ENCODE results near the gene SPRYD7.

SPRYD7 gene

GRCh38 chr13:49878682-49879081 lies 57.5 kb downstream of the SPRYD7 start:
- H3K4me3 ChIP-seq (ENCODE audit: low read depth, low read length, poor library complexity, severe bottlenecking) = no peak overlapping the region
- no peak for TF ChIP-seq CTCF (IDR thresholded peaks at IDR 0.05; ENCODE audit: low read length)
- TF ChIP-seq EZH2 (IDR thresholded peaks at IDR 0.05; ENCODE audit: borderline replicate concordance, low read length) = no peak
- no peak overlapping the region for H3K4me2 ChIP-seq (ENCODE audit: low read length)
- no peak overlapping the region for H3K9ac ChIP-seq (ENCODE audit: low read length)
- H3F3A ChIP-seq (ENCODE audit: insufficient read depth, low read length) = no peaks in the 10 kb centered on the region
- no peaks in the 10 kb centered on the region for H3K9me2 ChIP-seq (ENCODE audit: low read depth, low read length)
- no peaks in the 10 kb centered on the region for H4K20me1 ChIP-seq (ENCODE audit: insufficient read depth, low read length)
- no peaks in the 10 kb centered on the region for H3K36me3 ChIP-seq (ENCODE audit: insufficient read depth, low read length)
- H3K27me3 ChIP-seq (ENCODE audit: insufficient read depth, low read length) = no peaks in the 10 kb centered on the region
- peaks cover 13% of the 10 kb centered on the region; the same call in 1 of the 2 replicates for H3K9me3 ChIP-seq (ENCODE audit: low read length)
- no peak overlapping the region for H2AFZ ChIP-seq (ENCODE audit: low read length)
- no peak overlapping the region for H3K27ac ChIP-seq (ENCODE audit: low read depth, low read length, poor library complexity, severe bottlenecking)
- H3K4me1 ChIP-seq (ENCODE audit: insufficient read depth, low read length, severe bottlenecking) = no peaks in the 10 kb centered on the region
- H3K79me2 ChIP-seq (ENCODE audit: insufficient read depth, low read length) = no peaks in the 10 kb centered on the region

- Histone ChIP-seq H3K9me2 (ENCODE audit: low read depth, low read length) (no peaks in the 10 kb centered on the region), H3K27me3 (ENCODE audit: insufficient read depth, low read length) (no peaks in the 10 kb centered on the region), H3K27ac (ENCODE audit: low read depth, low read length, poor library complexity, severe bottlenecking) (no peak overlapping the region), H3K4me2 (ENCODE audit: low read length) (no peak overlapping the region), H3K9me3 (ENCODE audit: low read length) (peaks cover 13% of the 10 kb centered on the region; the same call in 1 of the 2 replicates), H3K4me3 (ENCODE audit: low read depth, low read length, poor library complexity, severe bottlenecking) (no peak overlapping the region), H3K79me2 (ENCODE audit: insufficient read depth, low read length) (no peaks in the 10 kb centered on the region), H3K9ac (ENCODE audit: low read length) (no peak overlapping the region), H2AFZ (ENCODE audit: low read length) (no peak overlapping the region), H4K20me1 (ENCODE audit: insufficient read depth, low read length) (no peaks in the 10 kb centered on the region), H3K36me3 (ENCODE audit: insufficient read depth, low read length) (no peaks in the 10 kb centered on the region), H3K4me1 (ENCODE audit: insufficient read depth, low read length, severe bottlenecking) (no peaks in the 10 kb centered on the region), H3F3A (ENCODE audit: insufficient read depth, low read length) (no peaks in the 10 kb centered on the region)
- no peak for TF ChIP-seq CTCF (IDR thresholded peaks at IDR 0.05; ENCODE audit: low read length)
- TF ChIP-seq EZH2 (IDR thresholded peaks at IDR 0.05; ENCODE audit: borderline replicate concordance, low read length) = no peak
Observed at GRCh38 chr13:49877629-49878218, 58.4 kb downstream of the SPRYD7 start.

- no peaks in the 10 kb centered on the region for H3K79me2 ChIP-seq (ENCODE audit: insufficient read depth, low read length)
- no peaks in the 10 kb centered on the region for H3F3A ChIP-seq (ENCODE audit: insufficient read depth, low read length)
- no peaks in the 10 kb centered on the region for H3K9me2 ChIP-seq (ENCODE audit: low read depth, low read length)
- H3K27ac ChIP-seq (ENCODE audit: low read depth, low read length, poor library complexity, severe bottlenecking) = no peak overlapping the region
- H2AFZ ChIP-seq (ENCODE audit: low read length) = no peak overlapping the region
- H3K4me3 ChIP-seq (ENCODE audit: low read depth, low read length, poor library complexity, severe bottlenecking) = no peak overlapping the region
- H3K9me3 ChIP-seq (ENCODE audit: low read length) = peaks cover 13% of the 10 kb centered on the region; the same call in 1 of the 2 replicates
- no peaks in the 10 kb centered on the region for H3K36me3 ChIP-seq (ENCODE audit: insufficient read depth, low read length)
- no peaks in the 10 kb centered on the region for H4K20me1 ChIP-seq (ENCODE audit: insufficient read depth, low read length)
- H3K4me2 ChIP-seq (ENCODE audit: low read length) = no peak overlapping the region
- H3K9ac ChIP-seq (ENCODE audit: low read length) = no peak overlapping the region
- no peaks in the 10 kb centered on the region for H3K4me1 ChIP-seq (ENCODE audit: insufficient read depth, low read length, severe bottlenecking)
- H3K27me3 ChIP-seq (ENCODE audit: insufficient read depth, low read length) = no peaks in the 10 kb centered on the region
- TF ChIP-seq EZH2 (IDR thresholded peaks at IDR 0.05; ENCODE audit: borderline replicate concordance, low read length) (no peak), CTCF (IDR thresholded peaks at IDR 0.05; ENCODE audit: low read length) (no peak)
Observed at GRCh38 chr13:49874430-49874829, 61.7 kb downstream of the SPRYD7 start.
